ENCODE data around the gene FKBP4.

FKBP4 gene

DNA sequence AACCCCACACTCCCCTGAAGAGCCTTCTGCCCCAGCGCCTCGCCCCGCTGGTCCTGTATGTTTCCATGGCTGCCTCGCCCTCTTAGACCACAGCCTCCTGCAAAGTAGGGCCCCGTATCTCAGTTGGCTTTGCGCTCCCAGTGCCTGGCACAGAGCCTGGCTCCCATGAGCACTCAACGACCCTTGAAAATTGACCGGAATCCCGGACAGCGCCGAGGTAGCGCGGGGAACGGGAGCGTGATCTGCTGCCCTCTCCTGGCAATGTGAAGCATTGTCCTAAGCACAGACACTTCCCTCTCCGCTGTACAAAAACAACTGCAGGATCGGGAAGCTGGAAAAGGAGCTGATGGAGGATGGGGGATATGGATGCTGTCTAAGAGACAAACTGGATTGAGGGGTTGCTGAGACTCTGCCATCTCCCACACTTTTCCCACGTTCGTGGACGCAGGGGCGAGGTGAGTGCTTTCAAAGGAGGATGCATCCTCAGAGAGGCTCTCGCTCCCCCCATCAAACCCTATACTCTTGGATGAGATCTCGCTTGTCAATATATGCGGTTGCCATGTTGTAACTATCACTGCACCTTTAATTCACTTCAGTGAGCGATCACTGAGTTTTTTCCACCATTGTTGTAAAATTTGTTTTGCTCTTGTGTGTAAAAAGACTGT is 10.7 kb upstream of the FKBP4 start:
- peak; percentile 57 for DNase-seq

DNA sequence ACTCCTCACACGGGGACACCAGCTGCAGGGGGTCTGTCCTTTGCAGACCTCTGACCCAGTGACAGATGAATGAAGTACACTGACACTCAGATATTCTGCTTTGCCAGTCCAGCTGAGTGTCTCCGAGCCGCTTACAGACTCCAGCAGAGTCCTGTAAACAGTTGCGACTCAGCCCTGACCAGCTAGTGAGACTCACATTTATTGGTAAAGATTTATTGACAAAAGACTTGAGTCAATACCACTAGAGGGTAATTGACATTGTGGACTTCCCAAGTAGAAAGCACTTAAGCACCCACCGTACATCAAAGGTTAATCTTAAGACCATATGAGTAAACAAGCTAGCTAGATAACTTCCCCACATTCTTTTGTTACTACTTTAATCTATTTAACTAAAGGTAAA is 9.8 kb upstream of the FKBP4 start:
- no peak for DNase-seq

DNA sequence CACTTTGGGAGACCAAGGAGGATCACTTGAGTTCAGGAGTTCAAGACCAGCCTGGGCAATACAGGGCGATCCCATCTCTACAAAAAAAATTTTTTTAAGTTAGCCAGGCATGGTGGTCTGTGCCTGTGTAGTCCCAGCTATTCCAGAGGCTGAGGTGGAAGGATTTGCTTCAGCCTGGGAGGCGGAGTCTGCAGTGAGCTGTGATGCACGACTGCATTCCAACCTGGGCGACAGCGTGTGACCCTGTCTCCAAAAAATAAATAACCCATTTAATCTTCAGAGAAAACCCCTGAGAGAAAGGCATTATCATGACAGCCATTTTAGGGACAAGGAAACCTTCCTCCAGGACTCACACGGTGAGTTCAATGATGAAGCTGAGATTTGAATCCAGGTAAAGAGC is 3.7 kb upstream of the FKBP4 start:
- no peak for DNase-seq

DNA sequence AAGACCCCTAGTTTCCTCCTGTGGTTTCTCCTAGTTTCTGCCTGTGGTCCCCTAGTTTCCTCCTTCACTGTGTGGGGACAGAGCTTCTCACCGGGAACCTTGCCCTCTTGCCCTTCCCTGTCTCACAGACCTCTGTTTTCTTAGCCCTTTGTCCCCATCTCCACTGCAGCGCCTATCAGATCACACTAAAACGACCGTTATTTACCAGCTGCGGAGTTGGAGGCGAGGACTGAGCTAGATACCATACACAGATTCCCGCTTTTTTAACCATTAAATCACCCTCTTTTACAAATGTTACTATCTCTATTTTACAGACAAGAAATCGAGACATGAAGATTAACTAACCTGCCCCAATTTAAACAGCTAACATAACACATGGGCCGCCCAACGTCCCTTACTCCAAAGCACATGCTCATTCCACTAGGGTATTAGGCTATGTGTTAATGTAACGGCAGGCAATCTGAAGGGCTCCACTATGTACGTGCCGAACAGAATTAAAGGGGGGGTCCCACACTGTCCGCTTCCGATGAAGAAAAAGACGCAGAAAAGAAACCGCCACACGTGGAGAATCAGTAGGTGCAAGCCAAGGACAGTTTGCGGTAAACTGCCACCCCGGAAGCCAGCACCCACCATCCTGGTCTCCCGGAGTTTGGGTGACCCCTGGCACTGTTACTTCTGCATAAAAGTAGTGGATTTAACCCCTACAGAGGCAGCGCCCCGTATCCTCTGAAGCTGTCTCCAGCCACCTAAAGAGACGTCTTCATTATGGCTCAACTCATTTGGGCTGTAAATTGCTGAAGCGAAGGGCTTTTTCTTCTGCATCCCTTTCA is 1.9 kb upstream of the FKBP4 start:
- DNase-seq = no peak

DNA sequence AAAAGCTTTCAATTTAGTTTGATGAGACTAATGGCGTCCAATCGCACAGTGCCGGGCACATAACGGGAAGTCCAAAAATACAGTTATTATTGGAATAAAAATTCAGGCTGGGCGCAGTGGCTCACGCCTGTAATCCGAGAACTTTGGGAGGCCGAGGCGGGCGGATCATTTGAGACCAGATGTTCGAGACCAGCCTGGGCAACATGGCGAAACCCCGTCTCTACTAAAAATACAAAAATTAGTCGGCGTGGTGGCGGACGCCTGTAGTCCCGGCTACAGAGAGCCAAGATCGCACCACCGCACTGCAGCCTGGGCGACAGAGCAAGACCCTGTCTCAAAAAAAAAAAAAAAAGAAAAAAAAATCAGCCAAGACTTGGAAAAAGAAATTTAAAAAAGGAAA is 1.2 kb upstream of the FKBP4 start:
- DNase-seq = no peak

DNA sequence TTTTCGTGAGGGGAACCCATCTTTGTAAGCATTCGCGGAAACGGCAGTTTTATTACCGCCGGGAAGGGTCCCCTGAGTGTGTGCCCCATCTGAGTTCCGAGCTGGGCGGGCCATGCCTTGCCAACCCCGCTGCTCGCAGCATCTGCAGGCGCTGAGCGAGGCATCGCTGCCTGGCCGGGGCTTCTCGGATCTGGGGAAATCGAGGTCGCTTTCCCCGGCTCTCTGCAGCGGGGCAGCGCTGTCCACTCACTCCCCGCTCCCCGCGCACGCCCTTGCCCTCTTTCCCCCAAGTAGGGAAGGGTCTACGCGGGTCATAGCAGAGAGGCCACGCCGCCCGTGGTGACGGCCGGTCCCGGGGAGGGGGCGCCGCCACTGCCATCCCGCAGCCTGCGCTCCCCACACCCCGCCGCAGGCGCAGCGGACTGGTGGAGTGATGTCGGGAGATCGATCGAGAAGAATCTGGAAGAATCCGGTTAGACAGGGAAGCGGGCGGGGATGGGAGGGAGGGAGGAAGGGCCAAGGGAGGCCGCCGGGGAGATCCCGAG is 507 bp upstream of the FKBP4 start:
- no peak for DNase-seq

DNA sequence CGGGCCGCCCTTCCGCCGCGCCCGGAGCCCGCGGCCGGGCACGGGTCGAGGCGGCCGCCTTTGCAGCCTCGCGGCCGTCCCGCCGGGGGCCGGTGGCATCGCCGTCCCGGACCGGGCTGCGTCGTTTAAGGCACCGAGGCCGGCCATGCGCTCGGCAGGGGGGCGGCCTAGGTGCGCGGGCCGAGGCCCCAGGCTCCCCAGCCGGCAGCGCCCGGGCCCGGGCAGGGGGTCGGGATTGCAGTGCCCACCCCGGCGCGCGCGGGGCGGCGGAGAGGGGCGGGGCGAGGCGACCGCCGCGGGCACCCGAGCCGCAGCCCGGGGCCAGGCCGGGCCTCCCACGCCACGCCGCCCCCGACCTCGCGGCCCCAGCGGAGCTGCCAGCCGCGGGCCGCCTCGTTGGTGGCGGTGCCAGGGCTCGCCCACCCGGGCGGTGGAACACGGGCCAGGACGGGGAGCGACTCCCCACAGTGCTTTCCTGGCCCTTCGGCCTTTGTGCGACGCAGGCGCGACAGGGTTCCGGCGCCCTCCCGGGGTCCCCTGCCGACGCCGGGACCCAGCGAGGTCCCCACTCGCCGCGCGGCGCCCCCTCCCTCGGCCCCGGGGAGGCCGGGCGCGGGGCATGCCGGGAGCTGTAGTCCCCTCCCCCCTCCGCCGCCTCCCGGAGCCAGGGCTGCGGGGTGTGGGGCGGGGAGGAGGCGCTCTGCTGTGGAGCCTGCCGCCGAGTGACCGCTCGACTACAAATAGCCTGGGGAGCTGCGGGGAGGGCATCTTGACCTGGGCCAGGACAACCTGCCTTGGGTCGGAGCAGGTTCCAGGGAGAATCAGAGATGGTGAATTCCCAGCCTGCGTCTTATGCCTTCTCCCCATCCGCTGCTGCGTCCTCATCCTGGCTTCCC is 769 bp downstream of the FKBP4 start:
- peak; percentile 74 for DNase-seq

DNA sequence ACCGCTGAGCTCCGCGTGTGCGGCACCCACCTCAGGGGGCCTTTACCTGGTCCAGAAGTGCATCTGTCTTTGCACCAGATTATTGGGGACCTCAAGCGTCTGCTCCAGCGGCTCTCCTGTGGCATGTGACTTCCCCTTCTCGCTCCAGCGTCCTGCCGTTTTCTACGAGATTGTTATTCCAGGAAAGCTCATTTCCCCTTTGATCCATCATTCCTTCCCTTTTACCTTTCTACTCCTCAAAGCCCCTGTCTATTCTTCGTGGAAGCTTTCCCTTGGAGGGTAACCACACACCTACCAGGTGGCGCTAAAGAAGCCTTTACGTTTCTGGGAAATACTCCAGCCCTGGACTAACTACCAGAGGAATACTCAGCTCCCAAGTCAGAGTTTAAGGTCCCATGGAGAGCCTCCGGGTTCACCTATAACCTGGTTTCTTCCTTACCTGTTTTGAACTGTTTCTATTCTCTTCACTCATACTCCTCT is 1.5 kb downstream of the FKBP4 start:
- no peak for DNase-seq

DNA sequence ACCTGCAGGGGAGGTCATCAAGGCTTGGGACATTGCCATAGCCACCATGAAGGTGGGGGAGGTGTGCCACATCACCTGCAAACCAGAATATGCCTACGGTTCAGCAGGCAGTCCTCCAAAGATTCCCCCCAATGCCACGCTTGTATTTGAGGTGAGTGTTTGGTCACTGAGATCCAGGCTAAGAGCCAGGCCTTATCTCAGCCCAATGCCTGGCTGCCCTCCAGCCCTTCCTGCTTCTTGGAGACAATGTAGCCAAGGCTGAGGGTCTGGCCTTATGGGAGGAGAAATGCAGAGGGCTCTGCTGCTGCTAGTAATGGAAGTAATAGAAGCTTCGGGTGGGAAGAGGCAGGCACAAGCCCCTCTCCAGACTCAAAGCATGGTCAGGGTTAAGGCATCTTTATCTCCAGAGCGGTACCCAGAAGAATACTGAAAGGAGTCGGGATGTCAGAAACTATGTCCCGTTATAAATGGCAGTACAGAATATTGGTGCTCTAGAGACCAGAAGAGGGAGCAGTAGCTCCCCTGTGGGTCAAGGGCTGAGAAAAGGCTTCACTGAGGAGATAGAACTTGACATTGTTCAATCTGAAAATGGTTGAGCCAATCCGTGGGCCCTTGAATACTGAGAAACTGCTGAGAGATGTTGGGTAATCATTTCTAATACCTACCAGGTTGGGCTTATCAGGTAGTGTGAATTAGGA is 3.1 kb downstream of the FKBP4 start:
- DNase-seq = no peak

DNA sequence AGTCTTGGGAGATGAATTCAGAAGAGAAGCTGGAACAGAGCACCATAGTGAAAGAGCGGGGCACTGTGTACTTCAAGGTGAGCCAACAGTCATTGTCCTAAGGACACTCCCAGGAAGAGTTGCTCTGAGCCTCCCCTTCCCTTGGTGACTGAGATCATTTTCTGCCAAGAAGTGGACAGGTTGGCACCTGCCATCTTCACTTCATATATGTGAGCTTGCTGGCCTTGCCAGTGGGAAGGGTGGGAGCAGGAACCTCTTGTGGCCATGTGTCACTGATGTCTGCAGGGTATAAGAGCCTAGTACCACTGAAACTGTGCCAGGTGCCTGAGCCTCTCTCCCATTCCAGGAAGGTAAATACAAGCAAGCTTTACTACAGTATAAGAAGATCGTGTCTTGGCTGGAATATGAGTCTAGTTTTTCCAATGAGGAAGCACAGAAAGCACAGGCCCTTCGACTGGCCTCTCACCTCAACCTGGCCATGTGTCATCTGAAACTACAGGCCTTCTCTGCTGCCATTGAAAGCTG is 5.3 kb downstream of the FKBP4 start:
- DNase-seq = no peak

DNA sequence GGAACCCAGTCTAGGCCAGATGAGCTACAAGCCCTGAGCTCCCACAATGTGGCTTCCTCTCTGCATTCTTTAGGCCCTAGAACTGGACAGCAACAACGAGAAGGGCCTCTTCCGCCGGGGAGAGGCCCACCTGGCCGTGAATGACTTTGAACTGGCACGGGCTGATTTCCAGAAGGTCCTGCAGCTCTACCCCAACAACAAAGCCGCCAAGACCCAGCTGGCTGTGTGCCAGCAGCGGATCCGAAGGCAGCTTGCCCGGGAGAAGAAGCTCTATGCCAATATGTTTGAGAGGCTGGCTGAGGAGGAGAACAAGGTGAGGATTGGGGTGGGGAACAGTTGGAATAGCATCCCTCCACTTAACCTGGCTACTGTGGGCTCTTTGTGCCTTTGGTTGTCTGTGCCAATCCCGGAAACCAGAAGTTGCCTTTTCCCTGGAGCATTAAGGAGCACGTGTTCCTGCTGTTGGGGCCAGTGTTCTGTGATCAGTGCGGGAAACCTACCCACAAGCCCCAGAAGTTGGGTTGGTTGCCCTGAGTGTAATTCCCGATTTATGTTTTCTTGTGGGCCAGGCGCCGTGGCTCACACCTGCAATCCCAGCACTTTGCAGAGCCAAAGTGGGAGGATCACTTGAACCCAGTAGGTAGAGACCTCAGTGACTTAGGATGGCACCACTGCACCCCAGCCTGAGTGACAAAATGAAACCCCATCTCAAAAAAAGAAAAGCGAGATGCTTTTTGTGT is 6.4 kb downstream of the FKBP4 start:
- no peak for DNase-seq

DNA sequence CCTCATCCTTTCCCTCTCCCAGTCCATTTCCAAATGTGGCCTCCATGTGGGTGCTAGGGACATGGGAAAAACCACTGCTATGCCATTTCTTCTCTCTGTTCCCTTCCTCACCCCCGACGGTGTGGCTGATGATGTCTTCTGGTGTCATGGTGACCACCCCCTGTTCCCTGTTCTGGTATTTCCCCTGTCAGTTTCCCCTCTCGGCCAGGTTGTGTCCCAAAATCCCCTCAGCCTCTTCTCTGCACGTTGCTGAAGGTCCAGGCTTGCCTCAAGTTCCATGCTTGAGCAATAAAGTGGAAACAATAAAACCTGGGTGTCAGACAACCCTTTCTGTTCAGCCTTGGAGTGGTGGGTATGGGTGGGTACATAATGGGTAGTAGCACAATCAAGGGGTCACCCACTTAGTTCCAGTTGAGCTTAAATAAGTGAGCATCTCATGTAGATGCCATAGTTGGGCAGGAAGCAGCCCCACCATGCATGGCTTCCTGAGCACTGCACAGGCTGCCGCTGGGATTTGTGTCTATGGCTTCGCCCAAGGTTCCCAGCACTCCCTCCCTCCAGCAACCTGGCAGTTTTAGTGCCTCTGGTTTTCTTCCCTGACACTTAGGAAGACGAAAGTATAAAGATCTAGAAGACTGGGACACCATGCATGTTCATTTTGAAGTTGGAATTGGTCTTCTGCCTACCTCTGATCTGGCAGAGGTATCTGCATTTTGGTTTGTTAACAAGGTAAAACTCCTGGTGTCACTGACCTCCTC is 9.0 kb downstream of the FKBP4 start:
- DNase-seq = no peak

DNA sequence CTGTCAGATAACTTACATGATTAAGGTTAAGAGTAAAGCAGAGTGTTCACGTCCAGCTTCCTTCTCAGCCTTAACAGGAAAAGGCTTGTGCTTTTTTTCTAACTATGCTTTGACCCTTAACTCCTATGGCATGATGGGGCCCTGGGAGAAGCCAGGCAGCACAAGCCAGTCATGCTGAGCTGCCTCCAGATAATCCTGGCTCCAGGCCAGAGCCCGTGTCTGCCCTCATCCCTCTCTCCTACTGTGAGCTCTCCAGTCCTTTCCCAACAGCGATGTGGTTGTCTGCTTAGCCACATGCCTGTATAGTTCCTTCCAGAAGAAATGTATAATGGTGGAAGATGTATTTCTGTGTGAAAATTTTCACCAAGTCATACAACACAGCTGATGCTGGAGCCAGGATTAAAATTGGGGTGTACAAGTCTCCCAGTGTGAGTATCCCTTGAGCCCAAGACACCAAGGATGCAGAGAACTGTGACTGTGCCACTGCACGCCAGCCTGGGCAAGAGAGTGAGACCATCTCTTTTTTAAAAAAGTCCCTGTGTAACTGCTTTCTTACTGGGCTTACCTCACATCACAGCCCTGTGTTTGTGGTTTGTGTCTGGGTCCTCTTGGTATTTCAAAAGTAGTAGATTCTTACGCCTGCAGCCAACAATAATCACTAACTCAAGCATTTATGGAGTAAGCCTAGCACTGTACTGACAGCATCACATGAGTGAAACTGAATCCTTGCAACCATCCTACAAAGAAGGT is 9.8 kb downstream of the FKBP4 start:
- DNase-seq = no peak

DNA sequence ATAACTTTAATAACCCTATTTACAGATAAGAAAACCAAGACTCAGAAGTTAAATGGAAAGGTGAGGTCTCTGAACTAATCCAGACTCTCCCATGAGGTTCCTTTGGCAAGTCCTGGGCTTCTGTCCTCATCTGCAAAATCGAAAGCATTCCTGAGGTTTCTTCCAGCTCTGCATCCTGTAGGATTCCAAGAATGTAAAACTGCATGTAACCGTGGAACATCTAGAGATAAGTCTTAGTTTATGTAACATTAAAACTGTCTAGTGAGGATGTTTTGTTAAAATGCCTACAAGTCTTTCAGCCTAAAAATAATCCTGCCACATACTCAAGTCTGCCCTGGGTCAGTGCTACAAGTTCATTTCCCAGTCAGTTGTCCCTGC is 10.4 kb downstream of the FKBP4 start:
- DNase-seq = no peak

DNA sequence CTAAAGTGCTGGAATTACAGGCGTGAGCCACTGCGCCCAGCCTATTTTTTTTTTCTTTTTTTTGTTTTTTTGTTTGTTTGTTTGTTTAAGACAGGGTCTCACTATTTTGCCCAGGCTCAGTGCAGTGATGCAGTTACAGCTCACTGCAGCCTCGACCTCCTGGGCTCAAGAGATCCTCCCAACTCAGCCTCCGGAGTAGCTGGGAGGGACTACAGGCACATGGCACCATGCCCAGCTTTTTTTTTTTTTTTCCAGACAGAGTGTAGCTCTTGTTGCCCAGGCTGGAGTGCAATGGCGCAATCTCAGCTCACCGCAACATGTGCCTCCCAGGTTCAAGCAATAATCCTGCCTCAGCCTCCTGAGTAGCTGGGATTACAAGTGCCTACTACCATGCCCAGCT is 11.9 kb downstream of the FKBP4 start:
- no peak for DNase-seq

DNA sequence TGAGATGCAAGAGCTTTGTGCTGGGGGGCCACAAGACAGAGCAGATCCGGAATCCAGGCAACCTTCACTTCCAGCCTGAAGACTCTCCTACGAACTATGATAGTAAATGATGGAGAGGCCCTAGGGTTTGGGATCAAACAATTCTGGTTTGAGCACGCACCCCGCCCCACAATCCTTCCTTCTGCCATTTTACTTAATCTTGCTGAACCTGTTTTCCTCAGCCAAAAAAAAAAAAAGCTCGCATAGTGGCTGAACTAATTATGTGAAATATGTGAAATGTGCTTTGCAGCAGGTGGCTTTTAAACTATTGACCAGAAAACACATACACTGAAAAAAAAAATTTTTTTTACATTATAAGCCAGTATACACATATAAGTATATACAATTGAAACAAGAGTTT is 17.0 kb downstream of the FKBP4 start:
- DNase-seq = no peak

DNA sequence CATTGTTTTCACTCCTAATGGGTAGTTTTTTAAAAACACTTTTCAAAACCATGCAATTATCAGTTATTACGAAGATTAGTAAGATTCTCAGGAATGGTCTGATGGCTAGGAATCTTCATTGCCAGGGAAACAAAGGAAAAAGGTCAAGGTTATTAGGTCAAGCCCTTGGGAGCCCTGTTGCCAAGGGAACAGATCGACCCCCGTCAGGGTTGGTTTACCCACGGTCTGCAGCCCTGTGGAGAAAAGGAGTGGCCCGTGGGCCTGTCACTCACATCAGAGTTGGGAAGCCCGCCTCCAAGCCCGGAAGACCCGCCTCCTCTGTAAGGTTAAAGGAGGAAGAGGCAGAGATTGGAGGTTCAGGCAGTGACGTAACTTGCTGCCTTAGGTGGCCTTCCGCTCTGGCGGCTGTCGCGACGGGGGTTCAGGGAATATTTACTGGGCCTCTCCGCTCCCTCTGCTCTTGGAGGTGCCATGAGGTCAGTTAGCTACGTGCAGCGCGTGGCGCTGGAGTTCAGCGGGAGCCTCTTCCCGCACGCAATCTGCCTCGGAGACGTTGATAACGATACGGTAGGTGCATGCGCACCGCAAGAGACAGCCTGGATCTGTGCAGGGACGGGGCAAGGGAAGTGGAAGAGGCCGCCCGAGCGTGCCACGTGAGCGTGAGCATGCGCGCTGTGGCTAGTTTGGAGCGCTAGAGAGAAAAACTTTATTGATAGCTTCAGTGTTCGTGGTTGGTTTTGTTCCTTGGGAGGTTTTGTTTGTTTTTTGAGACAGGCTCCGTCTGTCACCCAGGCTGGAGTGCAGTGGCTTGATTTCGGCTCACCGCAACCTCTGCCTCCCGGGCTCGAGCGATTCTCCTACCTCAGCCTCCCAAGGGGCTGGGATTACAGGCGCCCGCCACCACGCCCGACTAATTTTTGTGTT is 17.8 kb downstream of the FKBP4 start, which contains the start of gene ITFG2:
TSS of gene ITFG2 (plus strand) at position 379 of the 924 bp plus-strand sequence. CDS start at position 472, 93 bp downstream.
- DNase-seq = peak; percentile 97

All from CD4-positive, alpha-beta T cell treated with Interleukin-12 subunit alpha and Interleukin-12 subunit beta, for 1 hour (primary cell).